NCI-H345 (cell line): ENCODE data around the gene SRGAP3.

Experiments used
- DNase-seq: peaks from one replicate; lab custom pipeline; 2025; lab: John Stamatoyannopoulos, UW

The SRGAP3 gene

GRCh38 chr3:8985876-8986275, 263.6 kb downstream of the SRGAP3 start:
- DNase-seq, result no peak

- no peak for DNase-seq
These were observed 264.0 kb downstream of the SRGAP3 start for GRCh38 chr3:8985411-8985831.

DNA sequence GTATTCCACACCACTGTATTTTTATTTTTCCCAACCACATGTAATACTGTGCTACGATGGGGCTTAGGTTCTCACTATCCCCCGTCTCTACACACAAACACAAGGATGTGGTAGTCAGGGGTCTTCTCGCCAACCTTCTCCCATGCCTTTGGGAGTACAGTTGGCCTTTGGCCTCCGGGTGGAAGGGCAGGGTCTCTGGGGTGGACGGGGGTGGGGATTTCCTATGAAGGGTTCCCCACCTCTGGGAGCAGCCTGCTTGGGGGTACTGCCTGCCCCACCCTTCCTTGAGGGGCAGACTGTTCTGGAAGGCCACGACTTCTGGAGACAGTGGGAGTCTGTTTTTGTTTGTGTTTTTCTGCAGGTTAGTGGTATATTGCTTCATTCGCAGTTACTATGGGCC, 264.9 kb downstream of the SRGAP3 start:
- no peak for DNase-seq

DNA sequence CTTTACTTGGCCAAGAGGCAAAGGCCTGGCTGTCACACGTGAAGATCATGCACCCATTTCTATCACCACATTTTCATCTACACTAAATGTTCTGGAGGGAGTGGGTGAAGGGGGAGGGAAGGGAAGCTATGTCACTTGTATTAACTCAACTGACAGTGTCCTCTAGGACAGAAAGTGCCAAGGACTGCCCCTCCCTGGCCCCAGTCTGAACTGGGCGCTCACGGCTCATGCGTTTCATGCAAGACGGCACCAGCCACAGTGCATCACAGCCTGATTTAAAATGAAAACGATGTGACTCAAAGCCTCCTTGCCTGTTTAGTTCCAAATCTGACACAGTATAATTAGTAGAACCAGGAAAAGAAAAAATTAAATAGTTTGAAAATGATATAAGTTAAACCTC, 265.4 kb downstream of the SRGAP3 start:
- no peak for DNase-seq

- no peak for DNase-seq
These were observed 265.9 kb downstream of the SRGAP3 start for GRCh38 chr3:8983591-8983990.

DNA sequence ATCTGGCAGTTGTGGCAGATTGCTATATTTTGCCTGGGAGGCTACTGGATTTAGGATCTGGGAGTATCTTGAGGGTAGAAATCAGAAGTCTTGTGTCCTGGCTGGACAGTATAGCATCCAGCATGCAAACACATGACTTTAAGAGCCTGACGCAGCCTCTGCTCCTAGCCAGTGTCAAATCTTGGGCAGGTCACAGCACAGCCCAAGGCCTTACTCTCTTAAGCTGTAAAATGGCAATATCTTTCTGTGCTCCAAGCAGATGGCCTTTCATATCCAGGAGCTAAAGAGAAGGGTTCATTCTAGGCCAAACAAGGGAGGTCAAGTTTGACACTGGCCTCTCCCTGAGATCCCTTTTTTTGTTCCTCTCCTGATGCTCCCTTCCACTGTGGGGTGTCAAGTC, 266.4 kb downstream of the SRGAP3 start:
- DNase-seq, result no peak

DNA sequence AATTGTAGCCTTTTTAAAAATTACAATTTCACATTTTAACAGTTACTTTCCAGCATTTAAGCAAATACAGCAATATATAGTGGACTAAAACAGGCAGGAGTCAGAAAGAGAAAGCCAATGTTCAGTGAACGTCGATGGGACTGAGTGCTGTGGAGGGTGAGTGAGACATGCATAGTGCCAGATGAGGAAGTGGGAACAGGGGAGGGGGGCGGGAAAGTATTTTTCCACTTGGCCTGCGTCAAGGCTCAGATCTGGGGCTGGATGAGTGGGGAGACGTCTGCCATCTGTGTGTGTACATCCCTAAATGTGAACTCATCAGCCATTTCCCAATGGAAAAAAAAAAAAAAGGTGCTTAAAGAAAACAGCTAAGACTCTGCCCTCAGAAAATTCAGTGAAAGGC, 266.9 kb downstream of the SRGAP3 start:
- DNase-seq, result no peak

GRCh38 chr3:8981700-8982099, 267.7 kb downstream of the SRGAP3 start:
- no peak for DNase-seq

DNA sequence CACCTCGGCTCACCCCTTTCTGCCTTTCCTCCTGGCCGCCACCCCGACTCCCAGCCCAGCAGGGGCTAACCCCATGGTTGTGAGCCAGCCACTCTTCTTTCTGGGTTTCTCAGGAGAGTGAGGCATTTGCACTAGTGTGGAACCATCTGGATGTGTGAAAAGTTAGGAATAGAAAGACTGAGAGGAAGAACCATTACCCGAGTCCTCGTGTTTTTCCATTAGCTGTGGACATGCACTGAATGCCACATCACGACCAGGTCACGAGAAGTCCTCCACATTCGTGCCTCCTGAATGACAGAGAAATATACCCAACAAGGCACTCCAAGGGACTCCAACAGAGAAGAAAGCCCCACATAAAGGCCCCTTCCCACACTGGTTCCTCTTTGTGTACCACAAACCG, 268.1 kb downstream of the SRGAP3 start:
- no peak for DNase-seq

DNA sequence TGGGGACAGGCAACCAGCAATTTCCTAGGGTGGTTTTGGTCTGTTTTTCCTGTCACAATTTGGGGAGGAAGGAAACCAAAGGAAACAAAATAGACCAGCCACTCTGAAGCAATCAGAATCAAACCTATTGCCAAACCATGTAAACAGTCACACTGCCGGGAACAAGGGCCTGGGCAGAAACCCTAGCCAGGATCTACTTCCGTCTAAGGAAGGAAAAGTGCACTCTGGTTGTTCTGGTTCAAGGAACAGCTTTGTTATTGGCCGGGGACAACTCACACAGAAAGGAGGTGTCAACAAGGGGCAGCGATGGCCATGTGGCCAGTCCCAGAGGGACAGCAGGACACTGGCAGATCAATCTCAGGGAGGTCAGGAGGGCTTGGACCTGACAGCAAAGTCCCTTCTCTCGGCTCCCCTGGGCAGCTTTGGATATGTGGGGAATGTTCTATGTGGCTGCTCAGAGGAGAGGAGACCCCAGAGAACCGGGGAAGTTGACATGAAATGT, 268.6 kb downstream of the SRGAP3 start:
- no peak for DNase-seq

GRCh38 chr3:8979262-8979661, 270.2 kb downstream of the SRGAP3 start:
- DNase-seq, result no peak

DNA sequence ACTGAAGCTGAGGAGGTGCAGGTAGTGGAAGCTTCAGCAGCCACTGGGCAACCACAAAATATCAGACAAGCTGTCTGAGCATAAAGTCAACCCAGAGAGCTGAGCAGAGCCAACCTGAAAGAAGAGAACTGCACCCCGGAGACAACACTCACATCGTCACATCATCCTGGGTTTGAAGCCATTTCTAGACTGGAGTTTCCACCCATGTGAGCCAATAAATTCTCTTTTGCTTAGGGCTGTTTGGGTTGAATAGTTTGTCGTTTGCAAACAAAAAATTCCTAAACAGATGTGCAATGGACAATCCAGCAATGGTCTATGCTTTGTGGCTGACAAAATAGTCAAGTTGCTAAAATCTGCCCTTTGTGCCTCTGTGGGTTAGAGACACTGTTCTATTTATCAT, 270.9 kb downstream of the SRGAP3 start:
- no peak for DNase-seq

DNA sequence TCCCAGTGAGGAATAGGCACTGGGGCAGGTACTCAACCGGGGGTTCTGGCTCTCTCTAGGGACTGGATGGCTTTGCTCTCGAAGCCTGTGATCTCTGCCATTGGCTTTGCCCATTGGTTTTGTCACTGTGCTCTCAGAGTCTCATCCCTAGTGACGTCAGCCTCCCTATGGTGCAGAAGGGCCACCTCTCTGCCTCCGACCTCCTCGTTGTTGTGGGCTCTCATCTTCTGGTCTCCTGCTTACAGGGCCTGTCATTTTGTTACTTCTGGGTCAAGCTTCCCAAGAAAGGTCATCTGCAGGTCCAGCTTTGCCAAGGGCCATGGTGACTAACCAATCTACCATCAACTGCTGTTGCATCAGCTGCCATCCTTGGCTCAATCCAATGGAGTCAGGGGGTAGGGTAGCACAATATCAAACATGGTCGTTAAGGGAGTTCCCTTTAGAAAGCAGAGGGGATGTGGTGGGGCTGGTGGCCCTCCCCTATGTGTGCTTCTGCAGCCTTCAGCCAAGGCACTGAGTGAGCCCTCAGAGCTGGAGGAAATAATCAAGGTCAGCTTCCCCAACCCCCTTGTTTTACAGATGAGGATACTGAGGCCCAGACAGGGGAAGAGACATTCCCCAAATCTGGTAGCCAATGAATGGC, 272.8 kb downstream of the SRGAP3 start:
- DNase-seq, result no peak

GRCh38 chr3:8975081-8976020, 274.1 kb downstream of the SRGAP3 start:
- DNase-seq, result no peak

DNA sequence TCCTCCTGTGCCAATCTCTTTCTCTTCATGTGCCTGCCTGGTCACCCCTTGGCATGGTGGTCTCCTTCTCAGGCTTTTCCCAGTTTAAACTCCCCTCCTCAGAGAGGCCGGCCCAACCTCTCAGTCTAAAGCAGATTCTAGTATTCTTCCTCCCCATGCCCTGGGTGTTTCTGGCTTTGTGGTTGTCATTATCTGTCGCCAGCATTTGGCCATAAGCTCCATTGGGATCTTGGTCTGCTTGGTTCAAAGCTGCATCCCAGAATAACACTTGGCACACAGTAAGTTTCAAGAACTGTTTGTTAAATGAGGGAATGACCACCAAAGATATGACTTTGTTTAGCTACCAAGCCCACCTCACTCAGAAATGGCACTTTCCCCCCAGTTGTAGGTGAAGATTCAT, 275.0 kb downstream of the SRGAP3 start:
- no peak for DNase-seq

DNA sequence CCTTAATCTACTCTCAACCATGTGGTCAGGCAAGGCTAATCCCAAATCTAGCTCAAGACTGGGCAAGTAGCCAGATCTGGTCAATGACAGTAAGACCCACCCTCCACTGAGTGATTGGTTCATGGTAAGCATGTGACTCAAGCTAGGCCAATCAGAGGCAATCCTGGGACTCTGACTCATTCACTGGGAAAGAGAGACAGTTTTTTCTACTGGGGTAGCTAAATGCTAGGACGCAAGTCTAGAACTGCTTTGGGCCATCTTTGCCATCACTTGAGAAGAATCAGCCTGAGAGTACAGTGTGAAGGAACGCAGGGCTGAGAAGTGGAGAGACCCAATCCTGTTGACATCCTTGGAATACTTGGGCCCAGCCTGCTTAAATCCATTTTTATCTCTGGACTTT, 276.8 kb downstream of the SRGAP3 start:
- peak; percentile 14 for DNase-seq

- DNase-seq, result peak; percentile 46
These were observed 278.4 kb downstream of the SRGAP3 start for GRCh38 chr3:8970971-8971589.

DNA sequence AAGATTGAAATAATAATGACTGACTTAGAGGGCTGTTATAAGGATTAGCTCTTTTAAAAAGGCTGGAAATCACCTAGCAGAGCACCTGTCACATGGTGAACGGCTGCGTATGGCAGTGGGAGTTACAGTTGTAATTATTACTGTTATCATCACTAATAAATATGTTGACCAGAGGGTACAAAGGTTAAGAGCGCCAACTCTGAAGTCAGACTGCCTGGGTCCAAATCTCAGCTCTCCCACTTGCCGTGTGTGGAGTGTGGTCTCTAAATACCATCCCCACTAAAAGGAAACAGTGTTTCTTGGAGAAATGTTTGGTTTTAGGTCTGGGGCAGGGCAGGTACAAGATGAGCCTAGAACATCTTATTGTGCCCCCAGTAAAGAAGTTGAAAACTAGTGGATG, 280.2 kb downstream of the SRGAP3 start:
- no peak for DNase-seq

- DNase-seq, result no peak
These were observed 281.0 kb downstream of the SRGAP3 start for GRCh38 chr3:8968375-8968882.

GRCh38 chr3:8967553-8967952, 281.9 kb downstream of the SRGAP3 start:
- DNase-seq, result no peak

DNA sequence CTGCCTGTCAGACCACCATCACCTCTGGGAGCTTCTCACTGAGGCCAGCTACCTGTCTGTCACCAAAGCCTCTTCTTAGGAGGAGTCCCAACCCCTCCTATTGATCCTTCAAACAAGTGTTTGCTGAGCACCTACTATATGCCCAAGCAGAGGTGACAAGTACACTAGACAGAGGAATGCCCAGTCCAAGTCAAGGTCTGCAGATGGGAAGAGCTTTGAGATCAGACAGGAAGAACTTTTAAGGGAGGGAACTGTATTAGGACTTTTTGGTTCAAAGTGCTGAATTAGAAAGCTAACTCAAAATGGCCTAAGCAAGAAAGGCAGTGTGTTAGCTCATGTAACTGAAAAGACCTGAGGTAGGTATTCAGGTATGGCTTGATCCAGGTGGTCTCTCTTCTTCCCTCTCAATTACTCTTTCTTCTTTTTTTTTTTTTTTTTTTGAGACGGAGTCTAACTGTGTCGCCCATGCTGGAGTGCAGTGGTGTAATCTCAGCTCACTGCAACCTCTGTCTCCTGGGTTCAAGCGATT, 282.6 kb downstream of the SRGAP3 start:
- DNase-seq, result no peak

GRCh38 chr3:8966150-8966819, 283.2 kb downstream of the SRGAP3 start:
- no peak for DNase-seq
